Measurements from ENCODE around the gene MYL5.
"Not testable (repeated sequence)": the region's sequence is repeated elsewhere in the genome, so short reads cannot be mapped to it uniquely, and the experiment has no call there.

Gene MYL5

DNA sequence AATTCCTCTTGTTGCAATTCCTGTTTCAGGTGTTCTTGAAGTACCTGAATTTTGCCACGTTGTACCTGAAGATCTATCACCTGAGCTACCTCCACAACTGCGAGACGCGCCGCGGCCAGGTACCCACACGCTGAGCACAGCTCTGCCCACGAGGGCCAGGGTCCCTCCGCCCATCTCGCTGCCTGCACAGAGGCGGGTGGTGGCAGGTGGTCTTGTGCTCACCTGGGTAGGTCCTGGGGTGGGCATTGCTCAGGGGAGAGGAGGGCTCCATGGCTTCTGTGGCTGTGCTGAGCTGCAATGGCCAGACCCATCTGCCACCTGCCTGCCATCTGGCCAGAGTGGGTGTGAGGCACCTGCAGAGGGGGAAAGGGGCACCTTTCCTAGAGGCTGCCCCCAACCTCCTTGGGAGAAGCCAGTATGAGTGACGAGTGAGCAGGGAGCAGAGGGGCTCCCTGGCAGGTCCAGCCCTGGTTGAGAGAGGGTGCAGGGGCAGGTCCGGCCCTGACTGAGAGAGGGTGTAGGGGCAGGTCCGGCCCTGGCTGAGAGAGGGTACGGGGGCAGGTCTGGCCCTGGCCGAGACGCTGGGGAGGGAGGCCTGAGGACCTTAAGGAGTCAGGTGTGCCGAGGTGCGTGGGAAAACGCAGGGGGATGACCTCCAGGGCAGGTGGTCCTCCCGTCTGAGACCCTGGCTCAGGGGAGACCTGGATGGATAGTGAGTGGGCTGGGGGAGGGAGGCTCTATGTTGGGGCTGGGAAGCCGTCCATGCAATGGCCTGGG is 38.3 kb upstream of the MYL5 start:
- no peak for DNase-seq

GRCh38 chr4:636628-637159 is 37.6 kb upstream of the MYL5 start:
- DNase-seq = no peak

GRCh38 chr4:637536-638280 is 36.6 kb upstream of the MYL5 start:
- peak in 9 of 56 donors; percentile 19 to 44 (median 29) for DNase-seq

GRCh38 chr4:642366-642765 is 32.0 kb upstream of the MYL5 start:
- DNase-seq = not testable (repeated sequence)

- peak in 2 of 56 donors; percentile 24 to 50 for DNase-seq
Measured at GRCh38 chr4:646460-646859, 27.9 kb upstream of the MYL5 start.

GRCh38 chr4:647481-647880 is 26.9 kb upstream of the MYL5 start:
- DNase-seq = no peak

DNA sequence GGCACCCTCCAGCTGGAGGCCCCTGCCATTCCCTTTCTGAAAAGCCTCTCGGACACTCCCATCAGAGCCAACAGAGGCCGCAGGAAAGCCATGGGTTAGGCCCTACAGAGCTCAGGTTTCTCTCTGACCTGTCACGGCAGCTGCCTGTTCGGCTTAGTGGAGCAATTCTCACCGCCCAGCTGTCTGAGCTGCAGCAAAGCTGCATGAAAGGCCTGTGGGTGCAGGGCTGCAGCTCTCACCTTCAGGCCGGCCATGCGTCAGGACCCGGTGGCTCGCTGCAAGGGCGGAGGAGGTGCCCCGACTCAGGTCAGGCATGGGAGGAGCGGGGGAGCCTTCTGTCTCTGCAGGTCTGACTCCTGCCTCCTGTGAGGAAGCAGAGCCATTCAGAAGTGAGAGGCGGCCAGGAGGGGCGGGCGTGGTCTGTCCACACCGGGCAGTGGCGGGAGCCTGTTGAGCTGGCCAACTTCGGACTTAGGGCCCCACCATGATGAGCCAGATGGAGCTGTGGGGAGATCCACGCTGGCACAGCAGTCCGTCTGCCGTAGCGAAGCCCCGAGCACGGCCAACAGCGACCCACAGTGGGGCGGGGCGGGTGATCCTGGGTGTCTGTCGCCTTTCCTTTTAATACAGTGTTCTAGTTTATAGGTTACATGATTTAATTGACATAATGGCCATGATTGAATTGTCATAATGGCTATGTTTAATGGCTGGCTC is 25.6 kb upstream of the MYL5 start:
- DNase-seq = no peak

DNA sequence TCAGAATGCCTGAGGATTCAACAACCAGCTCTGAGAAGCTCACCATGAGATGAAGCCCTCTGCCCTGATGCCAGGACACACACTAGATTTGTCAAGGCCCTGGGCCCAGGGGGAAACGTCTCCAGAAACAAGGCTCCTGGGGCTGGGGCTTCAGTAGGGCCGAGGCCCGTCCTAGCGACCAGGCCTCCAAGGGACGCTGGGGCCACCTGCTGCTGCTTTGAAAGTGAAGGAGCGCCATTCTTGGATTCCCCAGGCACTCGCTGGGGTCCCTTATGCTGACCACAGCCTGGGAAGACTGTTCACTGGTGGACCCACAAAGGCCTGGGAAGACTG is 25.1 kb upstream of the MYL5 start:
- no peak for DNase-seq

GRCh38 chr4:649751-650310 is 24.5 kb upstream of the MYL5 start:
- no peak for DNase-seq

- DNase-seq = peak in 1 of 56 donors; percentile 36
Measured at GRCh38 chr4:650461-650860, 23.9 kb upstream of the MYL5 start.

DNA sequence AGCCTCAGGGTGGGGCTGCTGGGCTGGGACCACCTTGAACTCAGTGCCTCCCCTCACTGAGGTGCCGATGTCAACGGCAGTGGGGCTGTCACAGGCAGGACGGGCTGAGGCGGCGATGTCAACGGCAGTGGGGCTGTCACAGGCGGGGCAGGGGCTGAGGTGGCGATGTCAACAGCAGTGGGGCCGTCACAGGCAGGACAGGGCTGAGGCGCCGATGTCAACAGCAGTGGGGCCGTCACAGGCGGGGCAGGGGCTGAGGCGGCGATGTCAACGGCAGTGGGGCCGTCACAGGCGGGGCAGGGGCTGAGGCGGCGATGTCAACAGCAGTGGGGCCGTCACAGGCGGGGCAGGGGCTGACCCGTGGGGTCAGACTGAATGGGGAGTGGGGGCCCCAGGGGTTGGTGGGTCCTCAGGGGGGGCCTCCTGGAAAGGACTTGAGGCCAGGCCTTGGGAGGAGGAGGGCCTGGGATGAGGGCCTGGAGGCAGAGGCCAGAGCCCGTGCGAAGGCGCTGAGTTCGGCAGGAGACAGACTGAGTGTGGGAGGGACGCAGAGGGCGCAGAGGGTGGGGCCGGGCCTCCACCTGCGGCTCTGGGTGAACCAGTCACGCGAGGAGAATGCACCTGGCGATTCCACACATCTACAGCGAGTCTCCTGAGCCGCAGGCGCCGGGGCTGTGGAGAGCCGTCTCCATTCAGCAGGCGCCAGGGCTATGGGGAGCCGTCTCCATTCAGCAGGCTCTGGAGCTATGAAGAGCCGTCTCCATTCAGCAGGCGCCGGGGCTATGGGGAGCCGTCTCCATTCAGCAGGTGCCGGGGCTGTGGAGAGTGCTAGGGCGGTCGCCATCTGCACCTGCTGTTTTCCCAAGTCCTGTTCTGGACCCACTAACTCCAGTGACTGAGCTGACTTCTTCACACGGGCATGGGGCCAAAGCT is 23.1 kb upstream of the MYL5 start:
- DNase-seq = peak in 47 of 56 donors; percentile 34 to 93 (median 74)

DNA sequence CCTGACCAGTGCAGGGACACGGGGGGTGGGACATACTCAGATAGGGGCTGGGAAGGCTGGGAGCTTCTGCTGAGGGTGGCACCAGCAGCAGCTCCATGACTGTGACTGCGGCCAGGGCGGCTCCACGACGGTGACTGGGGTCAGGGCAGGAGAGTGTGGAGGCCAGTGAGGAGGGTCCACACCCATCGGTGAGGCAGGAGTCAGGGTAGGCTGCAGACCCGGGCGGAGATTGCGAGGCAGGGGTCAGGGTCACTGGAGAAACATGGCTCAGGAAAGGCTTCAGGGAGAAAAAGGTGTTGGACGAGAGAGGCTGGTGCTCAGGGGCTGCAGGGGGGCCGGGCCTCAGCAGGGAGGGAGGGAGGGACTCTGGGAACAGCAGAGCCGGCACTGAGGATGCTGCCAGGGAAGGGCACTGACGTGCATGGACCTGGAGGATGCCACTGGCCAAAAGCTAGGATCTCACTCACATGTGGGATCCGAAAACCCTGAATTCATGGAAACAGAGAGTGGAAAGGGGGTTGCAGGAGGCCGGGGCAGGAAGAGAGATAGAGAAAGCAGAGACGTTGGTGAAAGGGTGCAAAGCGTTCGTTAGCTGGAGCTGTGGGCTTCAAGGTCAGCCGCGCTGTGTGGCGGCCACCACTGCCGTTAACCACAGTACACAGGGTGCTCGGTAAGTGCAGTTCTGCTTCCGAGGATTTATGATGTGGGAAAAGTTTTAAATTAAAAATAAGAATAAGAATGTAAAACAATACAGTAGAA is 22.3 kb upstream of the MYL5 start:
- DNase-seq = peak in 7 of 56 donors; percentile 27 to 75 (median 60)

- DNase-seq = peak in 14 of 56 donors; percentile 29 to 68 (median 40)
Measured at GRCh38 chr4:653080-653821, 21.1 kb upstream of the MYL5 start.

DNA sequence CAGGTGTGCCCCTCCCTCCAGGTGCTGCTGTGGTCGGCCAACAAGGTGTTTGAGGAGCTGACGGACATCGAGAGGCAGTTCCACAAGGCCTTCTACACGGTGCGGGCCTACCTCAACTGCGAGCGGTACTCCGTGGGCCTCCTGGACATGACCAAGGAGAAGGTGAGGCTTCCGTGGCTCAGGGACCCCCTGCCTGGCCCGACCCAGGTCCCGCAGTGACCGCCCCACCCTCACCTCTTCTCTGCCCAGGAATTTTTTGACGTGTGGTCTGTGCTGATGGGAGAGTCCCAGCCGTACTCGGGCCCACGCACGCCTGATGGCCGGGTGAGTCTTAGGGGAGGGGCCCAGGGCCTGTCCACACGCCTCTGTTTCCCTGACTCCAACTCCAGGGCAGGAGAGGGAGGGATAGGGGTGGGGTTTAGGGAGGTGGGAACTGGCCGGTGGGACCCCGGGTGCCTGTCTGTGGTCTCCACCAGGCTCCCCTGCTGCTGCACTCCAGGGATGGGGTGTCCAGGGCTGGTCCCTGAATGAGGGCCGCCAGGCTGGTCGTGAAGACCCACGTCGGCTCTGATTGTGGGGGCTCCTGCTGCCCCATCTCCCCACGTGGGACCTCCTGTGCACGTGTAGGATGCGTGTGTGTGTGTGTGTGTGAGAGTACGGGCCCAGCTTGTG is 20.4 kb upstream of the MYL5 start:
- DNase-seq = no peak

GRCh38 chr4:654503-654845 is 19.9 kb upstream of the MYL5 start:
- DNase-seq = no peak

DNA sequence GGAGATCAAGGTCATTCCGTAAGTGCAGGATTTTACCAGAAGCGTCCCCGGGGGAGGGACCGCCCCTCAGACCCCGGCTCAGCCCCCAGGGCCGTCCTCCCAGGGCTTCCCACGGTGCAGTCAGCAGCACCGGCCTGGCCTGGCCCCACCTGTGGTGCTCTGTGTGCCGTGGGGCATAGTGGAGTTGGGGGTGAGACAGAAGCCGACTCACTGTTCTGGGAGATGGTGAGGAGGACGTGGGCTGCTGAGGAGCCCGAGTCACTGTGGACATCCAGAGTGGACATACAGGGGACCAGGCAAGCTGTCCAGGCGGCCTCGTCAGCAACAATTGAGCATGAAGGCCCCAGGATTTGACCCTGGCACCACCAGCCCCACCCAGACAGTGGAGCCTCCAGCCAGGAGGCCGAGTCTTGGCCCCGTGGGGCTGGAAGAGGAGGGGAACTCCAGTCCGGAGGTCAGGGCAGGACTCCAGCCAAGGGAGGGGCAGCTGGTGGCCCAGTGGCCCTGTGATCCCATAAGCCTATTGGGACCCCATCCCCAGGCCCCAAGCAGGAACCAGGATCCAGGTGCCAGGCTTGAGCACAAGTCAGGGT is 19.4 kb upstream of the MYL5 start:
- peak in 27 of 56 donors; percentile 30 to 80 (median 56) for DNase-seq

GRCh38 chr4:655464-656151 is 18.7 kb upstream of the MYL5 start:
- peak in 6 of 56 donors; percentile 19 to 48 (median 30) for DNase-seq

Measured in amygdala (tissue), 56 donors.